Measurements from ENCODE around the gene TAF4. TPM values are rescaled to one million over a fixed set of nuclear protein-coding genes. Genes with fewer than 3 reads are reported as not detected.
"Not testable (repeated sequence)": the region's sequence is repeated elsewhere in the genome, so short reads cannot be mapped to it uniquely, and the experiment has no call there.

Gene TAF4
- total RNA-seq, 1 experiment from 2014 or later: 3.7 TPM

DNA sequence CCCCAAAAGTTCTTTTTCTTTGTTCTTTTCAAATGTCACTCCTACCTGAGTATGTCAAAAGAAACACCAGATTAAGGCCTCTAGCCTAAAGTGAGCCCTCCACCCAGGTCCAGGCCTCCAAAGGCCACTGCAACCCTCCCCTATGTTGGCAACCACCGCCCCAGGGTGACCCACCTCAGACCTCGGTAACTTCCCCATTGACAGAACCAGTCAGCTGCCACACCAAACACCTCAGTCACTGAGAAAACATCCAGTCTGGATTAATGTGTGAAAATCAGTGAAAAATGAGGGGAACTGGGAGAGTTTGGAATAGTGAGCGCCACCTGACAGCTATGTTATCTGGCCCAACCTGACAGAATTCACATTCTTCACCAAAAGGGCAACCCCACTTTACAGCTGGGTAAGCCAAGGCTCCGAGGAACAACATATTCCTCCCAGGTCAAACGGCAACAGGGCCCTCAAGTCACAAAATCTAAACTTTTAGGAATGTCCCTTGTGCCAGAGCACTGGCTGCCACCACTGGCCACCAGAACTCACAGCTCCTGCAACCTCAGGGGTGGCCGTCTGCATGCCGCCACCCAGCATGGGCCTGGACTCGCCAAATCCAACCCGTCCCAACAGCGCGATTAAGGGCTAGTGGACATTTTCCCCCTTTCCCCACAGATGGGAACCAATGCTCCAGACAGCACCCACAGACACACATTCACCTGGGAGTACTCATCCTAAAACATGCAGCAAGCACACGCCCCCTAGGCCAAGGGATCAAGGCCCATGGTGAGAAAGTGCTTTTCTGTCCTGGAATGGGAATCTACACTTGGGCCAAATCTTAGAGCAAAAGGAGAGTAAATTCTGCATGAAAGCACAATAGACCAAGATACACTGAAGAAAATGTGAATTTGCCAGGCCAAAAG lies 4.8 kb downstream of the TAF4 start:
- in situ Hi-C loops (cut with HindIII; ENCODE audit: low pct_unique_long_range_greater_than_20kb, low sequenced_read_pairs): no loop called here
- no peak for DNase-seq (ENCODE audit: low read depth)

DNA sequence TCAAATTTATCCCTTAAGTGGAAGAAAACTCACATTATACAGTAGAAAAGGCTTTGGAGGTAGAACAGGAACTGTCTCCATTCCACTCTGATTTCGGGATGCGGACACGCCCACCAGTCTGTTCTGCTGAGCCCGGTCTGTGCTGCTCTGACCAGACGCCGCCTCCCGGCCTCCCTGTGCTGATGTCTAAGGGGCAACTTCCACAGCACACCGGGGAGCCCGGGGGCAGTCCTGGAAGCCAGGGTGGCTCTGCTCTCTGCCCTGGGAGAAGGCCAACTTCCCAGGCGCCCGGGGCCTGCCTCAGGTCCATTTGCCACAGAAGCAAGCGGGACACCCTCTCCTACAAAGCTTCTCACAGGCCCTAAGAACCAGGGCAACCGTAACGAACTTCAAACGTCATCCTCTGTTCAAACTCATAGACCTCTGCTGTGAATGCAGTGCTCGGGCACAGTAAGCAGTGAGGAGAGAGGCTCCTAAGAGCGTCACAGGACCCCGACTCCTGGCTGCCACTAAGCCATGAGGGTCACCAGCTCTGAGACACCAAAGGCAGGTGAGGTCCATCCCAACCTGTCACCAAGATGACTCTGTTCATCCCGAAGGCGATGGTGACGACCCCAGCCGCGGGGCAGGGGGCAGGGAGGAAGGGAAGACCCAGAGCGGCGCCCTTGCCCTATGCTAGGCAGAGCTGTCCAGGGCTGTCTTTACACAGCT lies 5.6 kb downstream of the TAF4 start:
- DNase-seq (ENCODE audit: low read depth): no peak
- in situ Hi-C loops (cut with HindIII; ENCODE audit: low pct_unique_long_range_greater_than_20kb, low sequenced_read_pairs): no loop called here

DNA sequence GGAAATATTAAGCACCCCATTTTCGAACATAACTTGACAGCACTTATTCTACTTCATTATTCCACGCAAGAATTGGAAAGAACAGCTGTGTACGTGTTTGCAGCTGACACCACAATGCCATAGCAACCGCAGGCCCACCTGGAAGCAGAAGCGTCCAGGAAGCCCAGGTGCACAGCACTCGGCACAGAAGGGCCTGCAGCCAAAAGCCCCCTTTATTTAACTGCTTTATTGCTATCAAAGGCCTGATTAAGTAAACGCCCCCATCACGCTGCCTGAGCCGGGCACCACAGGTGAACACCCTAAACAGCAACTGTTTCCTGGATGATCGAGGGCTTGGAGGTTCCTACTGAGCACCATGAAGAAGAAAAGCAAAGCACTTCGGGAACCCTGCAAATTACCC lies 6.3 kb downstream of the TAF4 start:
- in situ Hi-C loops (cut with HindIII; ENCODE audit: low pct_unique_long_range_greater_than_20kb, low sequenced_read_pairs): no loop called here
- no peak for DNase-seq (ENCODE audit: low read depth)

DNA sequence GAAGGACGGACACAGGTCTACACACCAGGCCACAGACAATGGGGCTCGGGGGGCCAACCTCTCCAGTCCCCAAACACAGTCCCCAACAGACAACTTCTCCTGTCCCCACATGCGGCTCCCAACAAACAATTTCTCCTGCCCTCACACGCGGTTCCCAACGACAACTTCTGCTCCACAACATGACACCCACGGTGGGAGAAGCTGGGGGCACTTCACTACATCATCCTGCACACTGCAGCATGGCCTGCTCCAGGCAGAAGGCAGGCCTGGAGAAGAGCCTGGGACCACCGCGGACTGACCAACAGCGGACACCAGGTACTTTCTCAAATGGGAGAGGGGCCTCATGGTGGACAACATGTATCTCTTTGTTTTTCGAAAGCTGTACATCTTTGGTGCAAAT lies 6.7 kb downstream of the TAF4 start:
- DNase-seq (ENCODE audit: low read depth): no peak
- in situ Hi-C loops (cut with HindIII; ENCODE audit: low pct_unique_long_range_greater_than_20kb, low sequenced_read_pairs): no loop called here

DNA sequence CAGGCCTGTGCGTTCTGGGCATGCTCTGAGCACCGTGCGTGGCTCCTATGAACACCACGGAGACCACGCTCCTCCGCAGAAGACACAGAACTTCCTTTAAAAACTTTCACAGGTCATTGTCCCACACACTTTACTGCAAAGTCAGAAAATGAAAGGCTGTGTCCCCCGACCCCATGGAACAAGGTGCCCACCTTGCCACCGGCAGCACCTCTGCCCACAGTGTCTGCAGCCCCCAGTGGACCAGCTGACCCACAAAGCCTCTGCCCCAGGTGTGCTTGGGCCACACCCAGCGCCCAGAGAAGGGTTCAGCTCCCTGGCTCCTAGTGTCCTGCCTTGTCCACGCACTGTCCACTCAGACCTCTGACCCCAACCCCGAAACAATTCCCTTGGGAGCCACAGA lies 8.7 kb downstream of the TAF4 start:
- no peak for DNase-seq (ENCODE audit: low read depth)
- in situ Hi-C loops (cut with HindIII; ENCODE audit: low pct_unique_long_range_greater_than_20kb, low sequenced_read_pairs): no loop called here

DNA sequence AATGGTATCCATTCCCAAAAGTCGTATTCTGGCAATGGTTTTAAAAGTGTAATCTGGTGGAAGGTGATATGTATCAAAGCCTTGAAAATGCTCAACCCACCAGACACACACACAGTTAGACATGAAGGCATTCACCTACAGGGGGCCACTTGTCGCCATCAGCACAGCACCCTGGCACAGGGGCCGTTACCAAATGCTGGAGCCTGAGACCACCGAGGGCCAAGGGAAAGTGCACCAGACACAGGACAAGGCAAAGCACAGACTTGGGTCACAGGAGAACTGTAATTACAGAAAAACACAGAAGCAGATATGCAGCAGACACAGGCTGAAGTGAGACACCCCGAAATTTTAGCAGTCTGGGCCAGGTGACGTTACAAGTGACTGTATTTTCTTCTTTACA lies 9.3 kb downstream of the TAF4 start:
- in situ Hi-C loops (cut with HindIII; ENCODE audit: low pct_unique_long_range_greater_than_20kb, low sequenced_read_pairs): no loop called here
- DNase-seq (ENCODE audit: low read depth): no peak

DNA sequence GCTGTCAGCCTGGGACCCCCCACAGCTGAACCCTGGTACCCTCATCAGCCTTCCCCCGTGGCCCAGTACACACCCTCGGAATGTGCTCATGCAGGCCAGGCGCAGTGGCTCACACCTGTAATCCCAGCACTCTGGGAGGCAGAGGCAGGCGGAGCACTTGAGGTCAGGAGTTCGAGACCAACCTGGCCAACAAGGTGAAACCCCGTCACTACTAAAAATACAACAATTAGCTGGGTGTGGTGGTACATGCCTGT lies 9.9 kb downstream of the TAF4 start:
- DNase-seq (ENCODE audit: low read depth); in situ Hi-C loops (cut with HindIII; ENCODE audit: low pct_unique_long_range_greater_than_20kb, low sequenced_read_pairs): not testable (repeated sequence)

DNA sequence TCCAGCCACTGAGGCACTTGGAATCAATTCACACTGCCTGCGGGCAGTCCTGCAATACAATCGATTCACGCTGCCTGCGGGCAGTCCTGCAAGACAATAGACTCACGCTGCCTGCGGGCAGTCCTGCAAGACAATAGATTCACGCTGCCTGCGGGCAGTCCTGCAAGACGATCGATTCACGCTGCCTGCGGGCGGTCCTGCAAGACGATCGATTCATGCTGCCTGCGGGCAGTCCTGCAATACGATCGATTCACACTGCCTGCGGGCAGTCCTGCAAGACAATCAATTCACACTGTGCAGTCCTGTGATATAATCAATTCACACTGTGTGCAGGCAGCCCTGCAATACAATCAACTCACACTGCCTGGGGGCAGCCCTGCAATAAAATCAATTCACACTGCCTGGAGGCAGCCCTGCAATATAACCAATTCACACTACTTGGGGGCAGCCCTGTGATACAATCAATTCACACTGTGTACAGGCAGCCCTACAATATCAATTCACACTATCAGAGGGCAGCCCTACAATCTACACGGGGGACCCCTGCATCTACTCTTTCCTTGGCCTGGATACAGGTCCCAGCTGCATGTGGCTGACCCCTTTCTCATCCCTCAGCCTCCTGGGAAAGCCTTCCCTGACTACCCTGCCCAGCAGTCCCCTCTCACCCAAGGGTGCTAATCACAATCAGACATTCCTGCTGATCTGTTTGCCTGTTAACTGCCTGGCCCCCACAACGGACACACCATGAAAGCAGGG lies 10.4 kb downstream of the TAF4 start:
- in situ Hi-C loops (cut with HindIII; ENCODE audit: low pct_unique_long_range_greater_than_20kb, low sequenced_read_pairs): no loop called here
- DNase-seq (ENCODE audit: low read depth): no peak

DNA sequence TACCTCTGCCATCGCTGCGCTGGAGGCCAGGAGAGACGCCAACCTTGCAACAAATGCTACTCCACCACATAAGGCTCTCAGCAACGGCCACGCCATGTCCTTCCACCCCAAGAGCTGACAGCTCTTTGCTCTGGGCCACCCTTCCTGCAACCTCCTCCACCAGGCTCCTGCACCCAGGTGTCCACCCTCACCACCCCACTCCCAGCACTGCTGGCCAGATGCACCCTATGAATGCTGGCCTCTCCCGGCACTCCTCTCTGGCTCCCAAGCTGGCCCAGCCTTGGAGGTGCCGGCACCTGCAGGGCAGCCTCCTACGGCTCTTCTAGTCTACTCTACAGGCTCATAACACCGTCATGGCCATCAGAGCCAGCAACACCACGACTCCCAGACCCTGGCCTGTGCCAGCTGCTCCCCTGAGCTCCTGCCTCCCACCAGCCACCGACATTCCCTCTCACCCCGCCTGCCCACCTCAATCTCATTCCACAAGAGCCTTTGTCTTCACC lies 11.2 kb downstream of the TAF4 start:
- in situ Hi-C loops (cut with HindIII; ENCODE audit: low pct_unique_long_range_greater_than_20kb, low sequenced_read_pairs): no loop called here
- no peak for DNase-seq (ENCODE audit: low read depth)

DNA sequence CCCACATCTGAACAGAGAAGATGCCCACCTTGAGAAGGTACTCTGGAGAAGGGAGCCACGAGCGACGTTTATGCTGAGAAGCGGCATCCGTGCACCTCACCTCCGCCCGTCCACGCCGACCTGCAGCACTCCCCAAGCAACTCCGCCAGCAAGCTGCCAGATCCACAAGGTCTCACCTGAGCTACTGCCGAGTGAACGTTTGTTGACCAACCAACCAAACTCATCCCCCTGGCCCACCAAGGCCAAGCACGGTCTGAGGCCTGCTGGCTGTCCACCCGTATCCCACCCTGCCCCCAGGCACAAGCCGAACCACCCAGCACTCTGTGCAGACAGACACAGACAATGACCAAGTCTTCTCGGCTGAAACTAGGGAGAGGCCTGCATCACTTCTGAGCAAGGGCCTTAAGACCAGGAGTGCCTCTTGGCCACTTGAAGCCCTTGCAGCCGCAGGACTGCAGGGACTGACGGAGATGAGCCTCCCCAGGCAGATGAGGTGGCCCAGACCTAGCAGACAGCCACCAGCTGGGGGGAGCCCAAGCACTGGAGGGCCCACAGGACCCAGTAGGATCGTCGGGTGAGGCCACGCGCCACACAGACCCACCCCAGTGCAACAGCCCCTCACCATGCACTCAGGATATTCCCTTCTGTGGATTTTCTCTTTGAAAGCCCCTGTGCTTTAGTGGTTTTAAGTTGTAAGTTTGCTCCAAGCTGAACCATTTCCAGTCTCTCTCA lies 12.1 kb downstream of the TAF4 start:
- no peak for DNase-seq (ENCODE audit: low read depth)
- in situ Hi-C loops (cut with HindIII; ENCODE audit: low pct_unique_long_range_greater_than_20kb, low sequenced_read_pairs): no loop called here

DNA sequence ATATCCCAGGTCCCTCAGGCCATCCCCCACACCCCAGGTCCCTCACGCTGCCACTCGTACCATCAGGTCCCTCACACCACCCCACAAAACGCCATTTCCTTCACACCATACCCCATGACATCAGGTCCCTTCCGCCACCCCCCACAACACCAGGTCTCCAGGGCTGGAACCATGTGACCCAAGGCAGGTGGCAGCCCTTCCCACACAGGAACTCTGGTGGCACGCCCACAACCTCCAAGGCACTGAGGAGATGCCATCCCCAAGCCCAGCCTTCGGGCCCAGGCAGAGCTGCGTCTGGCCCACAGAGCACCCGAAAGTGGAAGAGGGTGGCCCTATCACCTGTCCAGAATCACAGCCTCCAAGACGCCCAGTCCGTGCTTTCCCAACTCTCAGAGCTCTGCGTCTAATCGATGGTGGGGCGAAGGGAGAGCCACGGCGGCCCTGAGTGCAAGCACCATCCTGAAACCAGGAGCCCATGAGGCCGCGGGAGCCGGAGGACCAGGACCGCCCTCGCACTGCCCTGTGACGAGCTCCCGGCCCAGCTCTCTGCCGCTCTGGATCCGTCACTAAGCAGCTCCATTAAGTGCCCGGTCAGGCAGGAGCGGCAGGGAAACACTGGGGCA lies 12.7 kb downstream of the TAF4 start:
- in situ Hi-C loops (cut with HindIII; ENCODE audit: low pct_unique_long_range_greater_than_20kb, low sequenced_read_pairs): no loop called here
- no peak for DNase-seq (ENCODE audit: low read depth)

DNA sequence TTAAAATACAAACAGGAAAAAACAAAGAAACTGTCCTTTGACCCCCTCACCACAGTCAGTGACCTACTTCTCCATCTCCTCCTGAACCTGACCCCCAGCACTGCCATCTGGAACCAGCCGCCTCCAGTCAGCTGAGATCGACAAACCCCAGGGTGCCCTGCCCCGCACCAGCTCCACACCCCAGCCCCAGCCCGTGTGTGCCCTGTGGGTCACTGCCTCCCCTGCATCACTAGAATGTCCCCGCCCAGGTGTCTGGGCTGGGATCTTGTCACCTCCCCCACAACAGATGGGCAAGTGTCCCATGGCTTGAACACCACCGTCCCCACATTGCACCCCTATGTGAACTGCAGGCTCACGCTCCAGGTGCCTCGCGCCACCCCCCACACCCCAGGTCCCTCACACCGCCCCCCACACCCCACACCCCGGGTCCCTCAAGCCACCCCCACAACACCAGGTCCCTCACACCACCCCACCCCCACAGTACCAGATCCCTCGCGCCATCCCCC lies 13.3 kb downstream of the TAF4 start:
- in situ Hi-C loops (cut with HindIII; ENCODE audit: low pct_unique_long_range_greater_than_20kb, low sequenced_read_pairs): no loop called here
- no peak for DNase-seq (ENCODE audit: low read depth)

DNA sequence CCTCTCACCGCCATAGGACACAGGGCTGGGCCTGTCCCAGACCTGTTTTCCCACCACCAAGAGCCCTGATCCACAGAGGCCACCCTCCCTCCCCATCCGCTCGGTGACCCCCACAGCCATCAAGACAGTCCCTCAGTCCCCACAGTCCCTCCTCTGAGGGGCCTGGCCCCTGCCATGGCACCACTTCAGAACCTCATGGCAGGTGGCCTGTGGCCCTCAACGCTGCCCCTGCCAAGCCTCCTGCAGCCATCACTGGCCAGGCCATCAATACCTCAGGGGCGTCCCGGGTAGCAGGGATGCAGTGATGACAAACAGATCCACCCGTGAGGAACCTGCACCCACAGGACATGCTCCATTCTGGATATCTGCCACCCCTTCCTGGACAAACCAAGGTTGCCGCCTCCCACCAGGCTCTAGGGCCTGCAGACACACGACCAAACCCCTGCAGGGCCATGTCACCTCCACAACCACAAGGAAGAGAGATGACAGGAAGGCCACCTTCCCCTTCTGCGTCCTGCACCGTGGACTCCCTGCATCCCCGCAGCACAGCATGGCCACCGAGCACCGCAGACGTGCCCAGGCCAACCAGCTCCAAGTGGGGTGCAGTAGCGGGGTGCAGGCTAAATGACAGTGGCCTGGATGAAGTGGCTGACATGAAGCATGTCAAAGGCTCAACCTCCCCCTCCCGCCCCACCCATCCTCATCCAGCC lies 14.0 kb downstream of the TAF4 start:
- no peak for DNase-seq (ENCODE audit: low read depth)
- in situ Hi-C loops (cut with HindIII; ENCODE audit: low pct_unique_long_range_greater_than_20kb, low sequenced_read_pairs): no loop called here

DNA sequence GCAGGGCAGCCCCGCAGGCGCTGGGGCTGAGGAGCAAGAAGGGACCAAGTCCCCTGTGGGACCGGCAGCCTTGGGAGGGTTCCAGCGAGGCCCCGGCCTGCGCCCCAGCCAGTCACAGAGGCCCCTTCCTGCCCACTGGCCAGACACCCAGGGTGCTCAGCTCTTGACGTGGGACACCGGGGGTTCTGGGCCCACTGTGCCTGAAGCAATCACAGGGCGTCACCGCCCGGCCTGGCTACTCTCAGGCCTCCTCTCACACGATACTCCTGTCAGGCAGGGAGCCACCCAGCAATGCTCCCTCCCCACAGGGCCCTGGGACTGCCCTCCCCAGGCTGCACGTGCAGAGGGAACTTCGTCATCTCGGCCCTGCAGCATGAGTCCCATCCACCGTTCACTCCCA lies 14.5 kb downstream of the TAF4 start:
- in situ Hi-C loops (cut with HindIII; ENCODE audit: low pct_unique_long_range_greater_than_20kb, low sequenced_read_pairs): no loop called here
- no peak for DNase-seq (ENCODE audit: low read depth)

DNA sequence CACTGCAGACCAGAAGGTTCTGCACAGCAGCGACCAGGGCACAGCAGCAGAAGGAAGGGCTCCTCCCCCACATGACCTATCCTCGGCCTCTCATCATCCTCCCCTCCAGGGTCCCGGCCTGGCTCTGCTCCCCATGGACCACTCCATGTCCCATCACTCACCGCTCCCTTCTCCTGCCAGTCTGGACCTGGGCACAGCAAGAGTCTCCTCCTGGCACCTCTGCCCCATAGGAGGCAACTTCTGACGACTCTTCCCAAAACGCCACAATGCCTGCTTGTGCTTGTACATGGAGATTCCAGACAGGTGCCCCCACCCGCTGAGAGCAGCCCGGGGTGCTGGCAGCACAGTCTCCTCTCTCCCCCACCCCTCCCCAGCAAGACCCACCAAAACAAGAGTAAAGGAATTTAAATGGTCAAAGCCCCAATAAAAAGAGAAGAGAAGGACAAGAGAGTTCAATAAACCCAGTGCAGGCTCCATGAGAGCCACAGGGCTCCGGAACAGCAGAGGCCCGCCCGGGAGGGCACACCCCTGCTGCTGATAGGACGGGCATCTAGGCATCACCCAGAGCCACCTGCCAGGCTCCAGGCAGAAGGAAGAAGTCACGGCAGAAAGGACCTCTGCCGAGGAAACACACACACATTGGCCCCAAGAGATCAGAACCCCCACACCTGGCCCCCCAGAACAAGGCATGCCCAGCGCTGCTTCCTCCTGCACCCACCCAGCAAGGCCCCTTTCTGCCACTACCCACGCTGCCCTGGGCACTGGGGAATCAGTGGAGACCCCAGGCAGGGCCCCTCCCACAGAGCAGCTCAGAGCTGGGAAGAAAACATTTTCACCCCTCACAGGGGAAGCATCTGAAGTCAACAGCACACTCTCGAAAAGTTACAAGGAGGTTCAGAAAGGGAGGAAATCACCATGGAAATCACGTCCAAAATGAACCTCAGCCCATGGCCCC lies 15.2 kb downstream of the TAF4 start:
- in situ Hi-C loops (cut with HindIII; ENCODE audit: low pct_unique_long_range_greater_than_20kb, low sequenced_read_pairs): no loop called here
- DNase-seq (ENCODE audit: low read depth): no peak

Data from Caki2 (cell line).